K562 (cell line): ENCODE measurements around the gene USP48. TPM values are rescaled to one million over a fixed set of nuclear protein-coding genes. Genes with fewer than 3 reads are reported as not detected.

Source experiments
- ARNT ChIP-seq, 2 experiments: fragments of 450-650 bp; IDR thresholded peaks; 2 replicates each; pipeline ENCODE4 v1.6.1; 2016; ENCODE audit warnings: mild to moderate bottlenecking in 1 of 2
- CBX8 ChIP-seq: fragments of 200-600 bp; sonication (generic); IDR thresholded peaks from 2 replicates; pipeline ENCODE4 v1.6.1; 2012; ENCODE audit warnings: borderline replicate concordance, mixed run types, low read depth, mild to moderate bottlenecking, moderate library complexity, mixed read lengths, low read length, control low read depth, inconsistent platforms; ENCODE audit not compliant: poor library complexity, severe bottlenecking; ENCODE audit errors: extremely low read depth
- CHD1 ChIP-seq: fragments of 200-600 bp; sonication (generic); IDR thresholded peaks from one replicate; pipeline ENCODE4 v1.6.1; 2012; ENCODE audit warnings: mild to moderate bottlenecking, moderate library complexity, low read length, inconsistent platforms
- CHD4 ChIP-seq: fragments of 200-600 bp; sonication (generic); IDR thresholded peaks from 3 replicates; pipeline ENCODE4 v1.6.1; 2012; ENCODE audit warnings: low read depth, mild to moderate bottlenecking, mixed read lengths, low read length, inconsistent platforms; ENCODE audit not compliant: insufficient read depth, insufficient replicate concordance, poor library complexity, severe bottlenecking
- NRF1 ChIP-seq, 2 experiments: fragments of 450-650 bp; IDR thresholded peaks in 1 of 2; conservative IDR thresholded peaks in 1 of 2; 2 replicates each; pipeline ENCODE4 v1.6.1; 2014; ENCODE audit warnings: mild to moderate bottlenecking in 2 of 2
- PHF21A ChIP-seq: fragments of 450-650 bp; IDR thresholded peaks from 2 replicates; pipeline ENCODE4 v1.6.1; 2017; ENCODE audit warnings: low read depth, borderline replicate concordance
- RBM25 ChIP-seq: fragments of 200-400 bp; formaldehyde crosslinking; IDR thresholded peaks from 2 replicates; pipeline ENCODE4 v1.6.1; 2018; ENCODE audit warnings: low read length, low read depth, moderate library complexity; ENCODE audit not compliant: severe bottlenecking
- ZFPM2 ChIP-seq: fragments of 250-450 bp; sonication (Bioruptor Pico); IDR thresholded peaks from 2 replicates; pipeline ENCODE4 v1.5.1; 2022; ENCODE audit warnings: mild to moderate bottlenecking
- ZFX ChIP-seq: sonication (generic); formaldehyde crosslinking; IDR thresholded peaks from 2 replicates; pipeline ENCODE4 v1.8.0; 2022; ENCODE audit warnings: mild to moderate bottlenecking, missing genetic modification reagents, moderate library complexity
- ZNF766 ChIP-seq: fragments of 200-800 bp; sonication (Bioruptor generic); conservative IDR thresholded peaks from 2 replicates; pipeline ENCODE4 v1.6.1; 2016; ENCODE audit warnings: missing genetic modification characterization, missing compliant biosample characterization
- polyA plus RNA-seq, 8 experiments: library from polyadenylated mRNA; depleted of rRNA in 4 of 8; stranded (reverse) in 5 of 8; unstranded in 3 of 8; fragments of >200 nt; fragmentation: Nextera tagmentation in 2 of 8; fragmentation: Illumina TruSeq in 1 of 8; extraction: Ambion mirVana in 2 of 8; extraction: Trizol in 1 of 8; gene quantifications; 2 replicates each; pipeline versions ENCODE4 v1.2.1 to v1.2.3, GENCODE V29; 2011 to 2014; ENCODE audit warnings: inconsistent platforms in 1 of 8, missing spikeins in 1 of 8
- total RNA-seq, 7 experiments: library from RNA; depleted of rRNA in 6 of 7; stranded (reverse); fragments of >200 nt in 6 of 7; fragmentation: Illumina TruSeq in 2 of 7; extraction: Trizol in 2 of 7; gene quantifications; 2 replicates each; pipeline versions ENCODE4 v1.2.1 to v1.2.3, GENCODE V29; 2011 to 2021; ENCODE audit warnings: low replicate concordance in 1 of 7
- TF ChIP-seq, protein P1 (sequence below), 2 experiments: fragments of 450-650 bp in 1 of 2; sonication (generic) in 1 of 2; formaldehyde crosslinking in 1 of 2; IDR thresholded peaks; 2 replicates each; pipeline versions ENCODE4 v1.7.1 to v1.9.0; 2016 to 2022; ENCODE audit warnings: inconsistent platforms in 1 of 2, mild to moderate bottlenecking in 1 of 2, missing genetic modification reagents in 1 of 2
- TF ChIP-seq, protein P2 (sequence below): fragments of 450-650 bp; IDR thresholded peaks from 2 replicates; pipeline ENCODE4 v1.6.1; 2018; ENCODE audit not compliant: partially characterized antibody

The USP48 gene
- total and polyA plus RNA-seq, 9 of the 15 experiments (the other 6 are each of a cell fraction or from before 2014, with no cell fraction given), result 23.3 to 123 (median 106) TPM

DNA sequence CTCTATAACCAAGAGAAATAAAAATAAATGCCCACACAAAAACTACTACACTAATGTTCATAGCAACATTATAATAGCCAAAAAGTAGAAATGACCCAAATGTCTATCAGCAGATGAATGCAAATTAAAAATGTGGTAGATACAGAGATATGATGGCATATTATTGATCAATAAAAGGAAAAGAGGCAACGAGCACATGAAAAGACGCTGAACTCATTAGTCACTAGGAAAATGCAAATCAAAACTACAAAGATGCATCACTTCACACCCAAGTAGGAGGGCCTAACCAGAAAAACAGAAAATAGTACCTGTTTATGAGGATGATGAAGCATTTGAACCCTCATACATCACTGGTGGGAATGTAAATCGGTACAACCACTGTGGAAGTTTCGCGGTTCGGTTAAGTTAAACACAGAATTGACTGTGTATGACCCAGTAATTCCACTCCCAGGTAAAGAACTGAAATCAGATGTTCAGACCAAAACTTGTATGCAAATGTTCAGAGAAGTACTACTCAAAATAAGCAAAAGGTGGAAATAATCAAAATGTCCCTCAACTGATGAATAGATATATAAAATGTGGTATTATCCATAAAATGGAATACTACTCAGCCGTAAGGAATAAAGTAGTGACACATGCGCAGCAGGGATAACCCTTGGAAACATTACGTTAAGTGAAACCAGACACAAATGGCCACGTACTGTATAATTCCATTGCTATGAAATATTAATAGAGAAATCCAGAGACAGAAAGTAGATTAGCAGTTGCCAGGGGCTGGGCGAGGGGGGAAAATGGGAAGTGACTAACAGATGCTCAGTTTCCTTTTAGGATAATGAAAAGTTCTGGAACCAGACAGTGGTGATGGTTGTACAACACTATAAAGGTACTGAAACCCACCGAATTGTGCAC lies 3.1 kb downstream of the USP48 start (continued):
- TF ChIP-seq, protein P1, sequence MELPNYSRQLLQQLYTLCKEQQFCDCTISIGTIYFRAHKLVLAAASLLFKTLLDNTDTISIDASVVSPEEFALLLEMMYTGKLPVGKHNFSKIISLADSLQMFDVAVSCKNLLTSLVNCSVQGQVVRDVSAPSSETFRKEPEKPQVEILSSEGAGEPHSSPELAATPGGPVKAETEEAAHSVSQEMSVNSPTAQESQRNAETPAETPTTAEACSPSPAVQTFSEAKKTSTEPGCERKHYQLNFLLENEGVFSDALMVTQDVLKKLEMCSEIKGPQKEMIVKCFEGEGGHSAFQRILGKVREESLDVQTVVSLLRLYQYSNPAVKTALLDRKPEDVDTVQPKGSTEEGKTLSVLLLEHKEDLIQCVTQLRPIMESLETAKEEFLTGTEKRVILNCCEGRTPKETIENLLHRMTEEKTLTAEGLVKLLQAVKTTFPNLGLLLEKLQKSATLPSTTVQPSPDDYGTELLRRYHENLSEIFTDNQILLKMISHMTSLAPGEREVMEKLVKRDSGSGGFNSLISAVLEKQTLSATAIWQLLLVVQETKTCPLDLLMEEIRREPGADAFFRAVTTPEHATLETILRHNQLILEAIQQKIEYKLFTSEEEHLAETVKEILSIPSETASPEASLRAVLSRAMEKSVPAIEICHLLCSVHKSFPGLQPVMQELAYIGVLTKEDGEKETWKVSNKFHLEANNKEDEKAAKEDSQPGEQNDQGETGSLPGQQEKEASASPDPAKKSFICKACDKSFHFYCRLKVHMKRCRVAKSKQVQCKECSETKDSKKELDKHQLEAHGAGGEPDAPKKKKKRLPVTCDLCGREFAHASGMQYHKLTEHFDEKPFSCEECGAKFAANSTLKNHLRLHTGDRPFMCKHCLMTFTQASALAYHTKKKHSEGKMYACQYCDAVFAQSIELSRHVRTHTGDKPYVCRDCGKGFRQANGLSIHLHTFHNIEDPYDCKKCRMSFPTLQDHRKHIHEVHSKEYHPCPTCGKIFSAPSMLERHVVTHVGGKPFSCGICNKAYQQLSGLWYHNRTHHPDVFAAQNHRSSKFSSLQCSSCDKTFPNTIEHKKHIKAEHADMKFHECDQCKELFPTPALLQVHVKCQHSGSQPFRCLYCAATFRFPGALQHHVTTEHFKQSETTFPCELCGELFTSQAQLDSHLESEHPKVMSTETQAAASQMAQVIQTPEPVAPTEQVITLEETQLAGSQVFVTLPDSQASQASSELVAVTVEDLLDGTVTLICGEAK (IDR thresholded peaks at IDR 0.05), result peak; percentile 6; the same call in 1 of the 2 replicates
- TF ChIP-seq, protein P1 (CRISPR knock-in tag; IDR thresholded peaks at IDR 0.05), result no peak
- TF ChIP-seq NRF1 (conservative IDR thresholded peaks at IDR 0.05 in 1 of 2, IDR thresholded peaks at IDR 0.05 in 1 of 2), result peak; percentile 87 to 89
- no peak for TF ChIP-seq CBX8
- peak; percentile 49 for TF ChIP-seq CHD4
- no peak for TF ChIP-seq PHF21A
- 0 out of 4 replicates have a peak, but pooled peaks of 1 of the 2 experiments have one; percentile 13 for TF ChIP-seq ARNT (IDR thresholded peaks at IDR 0.05)
- TF ChIP-seq, protein P2, sequence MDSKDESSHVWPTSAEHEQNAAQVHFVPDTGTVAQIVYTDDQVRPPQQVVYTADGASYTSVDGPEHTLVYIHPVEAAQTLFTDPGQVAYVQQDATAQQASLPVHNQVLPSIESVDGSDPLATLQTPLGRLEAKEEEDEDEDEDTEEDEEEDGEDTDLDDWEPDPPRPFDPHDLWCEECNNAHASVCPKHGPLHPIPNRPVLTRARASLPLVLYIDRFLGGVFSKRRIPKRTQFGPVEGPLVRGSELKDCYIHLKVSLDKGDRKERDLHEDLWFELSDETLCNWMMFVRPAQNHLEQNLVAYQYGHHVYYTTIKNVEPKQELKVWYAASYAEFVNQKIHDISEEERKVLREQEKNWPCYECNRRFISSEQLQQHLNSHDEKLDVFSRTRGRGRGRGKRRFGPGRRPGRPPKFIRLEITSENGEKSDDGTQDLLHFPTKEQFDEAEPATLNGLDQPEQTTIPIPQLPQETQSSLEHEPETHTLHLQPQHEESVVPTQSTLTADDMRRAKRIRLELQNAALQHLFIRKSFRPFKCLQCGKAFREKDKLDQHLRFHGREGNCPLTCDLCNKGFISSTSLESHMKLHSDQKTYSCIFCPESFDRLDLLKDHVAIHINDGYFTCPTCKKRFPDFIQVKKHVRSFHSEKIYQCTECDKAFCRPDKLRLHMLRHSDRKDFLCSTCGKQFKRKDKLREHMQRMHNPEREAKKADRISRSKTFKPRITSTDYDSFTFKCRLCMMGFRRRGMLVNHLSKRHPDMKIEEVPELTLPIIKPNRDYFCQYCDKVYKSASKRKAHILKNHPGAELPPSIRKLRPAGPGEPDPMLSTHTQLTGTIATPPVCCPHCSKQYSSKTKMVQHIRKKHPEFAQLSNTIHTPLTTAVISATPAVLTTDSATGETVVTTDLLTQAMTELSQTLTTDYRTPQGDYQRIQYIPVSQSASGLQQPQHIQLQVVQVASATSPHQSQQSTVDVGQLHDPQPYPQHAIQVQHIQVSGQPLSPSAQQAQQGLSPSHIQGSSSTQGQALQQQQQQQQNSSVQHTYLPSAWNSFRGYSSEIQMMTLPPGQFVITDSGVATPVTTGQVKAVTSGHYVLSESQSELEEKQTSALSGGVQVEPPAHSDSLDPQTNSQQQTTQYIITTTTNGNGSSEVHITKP, result no peak
- TF ChIP-seq CHD1, result peak; percentile 9
- TF ChIP-seq ZFX (CRISPR knock-in tag), result 0 out of 2 replicates have a peak, but pooled peaks have one; percentile 4
- no peak for TF ChIP-seq ZFPM2 (CRISPR knock-in tag)
- peak; percentile 29 for TF ChIP-seq RBM25
- 0 out of 2 replicates have a peak, but pooled peaks have one; percentile 16 for TF ChIP-seq ZNF766 (CRISPR knock-in tag)
